CD4-positive, CD25-positive, alpha-beta regulatory T cell (primary cell): ENCODE results near the gene VCPKMT. TPM values are rescaled to one million over a fixed set of nuclear protein-coding genes. Genes with fewer than 3 reads are reported as not detected.

Source experiments
- polyA plus RNA-seq, 4 donors: library from polyadenylated mRNA; unstranded; fragments of 300-500 nt; fragmentation: Illumina TruSeq; gene quantifications; one replicate each; pipeline ENCODE4 v1.2.3, GENCODE V29; 2021
- total RNA-seq: library from RNA; stranded (reverse); gene quantifications from one replicate; pipeline ENCODE4 v1.2.3, GENCODE V29; 2022

VCPKMT gene
- total and polyA plus RNA-seq, 5 donors from 2014 or later: 10.0 to 30.0 (median 12.5) TPM

Other genes starting within 250 kb of the VCPKMT start
- gene ARF6, start 223.5 kb downstream of the VCPKMT start, total RNA-seq: 94.6 TPM
- 100 to 1,000 TPM; 148 to 171 (median 153) TPM for gene ARF6, start 223.5 kb downstream of the VCPKMT start, polyA plus RNA-seq
- 13.2 TPM for gene SOS2, start 115.0 kb upstream of the VCPKMT start, total RNA-seq
- 1 to 10 TPM; 3.6 to 5.5 (median 4.8) TPM for gene SOS2, start 115.0 kb upstream of the VCPKMT start, polyA plus RNA-seq
- gene L2HGDH, start 195.7 kb upstream of the VCPKMT start, total RNA-seq: 3.5 TPM
- gene L2HGDH, start 195.7 kb upstream of the VCPKMT start, polyA plus RNA-seq: 1 to 10 TPM; 2.2 to 3.7 (median 3.1) TPM
- gene DMAC2L, start 195.8 kb upstream of the VCPKMT start, total RNA-seq: 16.7 TPM
- 10 to 100 TPM; 12.6 to 26.8 (median 16.2) TPM for gene DMAC2L, start 195.8 kb upstream of the VCPKMT start, polyA plus RNA-seq